Tibial artery (tissue), 4 donors: ENCODE measurements around the gene PPP2CA.

Source experiments
- DNase-seq, 2 donors: peaks; one replicate each; pipeline ENCODE4 v3.0.0-alpha.2; 2019
- H3K27ac ChIP-seq, 2 donors: fragments of 200-600 bp; sonication (generic) in 1 of 2; 1 replicate in 1 of 2; 2 replicates in 1 of 2; pipeline ENCODE4 v1.5.1; 2018 to 2019; ENCODE audit warnings: mild to moderate bottlenecking in 1 of 2
- H3K27me3 ChIP-seq, 2 donors: fragments of 200-600 bp; sonication (generic) in 1 of 2; one replicate each; pipeline versions ENCODE4 v1.5.1 to v1.6.0; 2016 to 2019
- H3K36me3 ChIP-seq, 3 donors: fragments of 200-600 bp; sonication (generic) in 2 of 3; one replicate each; pipeline ENCODE4 v1.5.1; 2016 to 2019; ENCODE audit warnings: mild to moderate bottlenecking in 2 of 3
- H3K4me1 ChIP-seq, 4 donors: fragments of 200-600 bp; sonication (generic) in 2 of 4; 1 replicate in 3 of 4; 2 replicates in 1 of 4; pipeline ENCODE4 v1.5.1; 2016 to 2019
- H3K4me3 ChIP-seq, 2 donors: fragments of 200-600 bp; sonication (generic) in 1 of 2; 1 replicate in 1 of 2; 2 replicates in 1 of 2; pipeline ENCODE4 v1.5.1; 2018 to 2019; ENCODE audit warnings: mild to moderate bottlenecking in 2 of 2
- H3K9me3 ChIP-seq, 3 donors: fragments of 200-600 bp; sonication (generic) in 1 of 3; one replicate each; pipeline ENCODE4 v1.5.1; 2016 to 2019
- intact Hi-C: fragments of 100-400 bp; cut with DNase I; formaldehyde crosslinking; loops from one replicate; pipeline ENCODE4 v1.15.0; 2023; ENCODE audit warnings: low total_unique reads
- TF ChIP-seq, protein P1 (sequence below), 2 experiments: fragments of 200-600 bp in 1 of 2; fragments of 450-650 bp in 1 of 2; IDR thresholded peaks; one replicate each; pipeline ENCODE4 v1.5.1; 2017 to 2019; ENCODE audit warnings: antibody characterized with exemption in 2 of 2, mild to moderate bottlenecking in 1 of 2, moderate library complexity in 1 of 2

PPP2CA gene

DNA sequence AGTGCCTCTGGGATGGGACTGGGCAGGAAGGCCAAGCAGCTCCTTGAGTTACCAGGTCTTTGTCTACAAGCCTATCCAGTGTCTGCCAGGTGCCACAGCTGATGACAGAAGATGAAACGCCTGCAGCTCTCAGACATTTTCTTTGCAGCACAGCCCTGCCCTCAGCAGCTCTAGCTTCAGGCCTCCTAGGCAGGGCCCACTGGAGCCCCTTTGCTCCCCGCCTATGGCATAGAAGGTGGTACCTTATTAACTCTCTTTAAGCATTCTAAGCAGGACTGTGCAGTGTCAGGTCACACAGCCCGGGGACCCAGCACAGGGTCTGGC lies 47.8 kb downstream of the PPP2CA start:
- Histone ChIP-seq H3K27ac (no peak overlapping the region), H3K9me3 (no peaks in the 10 kb centered on the region), H3K4me3 (peak overlapping the region in 1 of 2 donors; percentile 88), H3K4me1 (peaks cover 0 to 34% (median 17%) of the 10 kb centered on the region in 4 donors), H3K36me3 (peaks cover 4 to 7% (median 5%) of the 10 kb centered on the region in 3 donors), H3K27me3 (no peaks in the 10 kb centered on the region)
- TF ChIP-seq, protein P1, sequence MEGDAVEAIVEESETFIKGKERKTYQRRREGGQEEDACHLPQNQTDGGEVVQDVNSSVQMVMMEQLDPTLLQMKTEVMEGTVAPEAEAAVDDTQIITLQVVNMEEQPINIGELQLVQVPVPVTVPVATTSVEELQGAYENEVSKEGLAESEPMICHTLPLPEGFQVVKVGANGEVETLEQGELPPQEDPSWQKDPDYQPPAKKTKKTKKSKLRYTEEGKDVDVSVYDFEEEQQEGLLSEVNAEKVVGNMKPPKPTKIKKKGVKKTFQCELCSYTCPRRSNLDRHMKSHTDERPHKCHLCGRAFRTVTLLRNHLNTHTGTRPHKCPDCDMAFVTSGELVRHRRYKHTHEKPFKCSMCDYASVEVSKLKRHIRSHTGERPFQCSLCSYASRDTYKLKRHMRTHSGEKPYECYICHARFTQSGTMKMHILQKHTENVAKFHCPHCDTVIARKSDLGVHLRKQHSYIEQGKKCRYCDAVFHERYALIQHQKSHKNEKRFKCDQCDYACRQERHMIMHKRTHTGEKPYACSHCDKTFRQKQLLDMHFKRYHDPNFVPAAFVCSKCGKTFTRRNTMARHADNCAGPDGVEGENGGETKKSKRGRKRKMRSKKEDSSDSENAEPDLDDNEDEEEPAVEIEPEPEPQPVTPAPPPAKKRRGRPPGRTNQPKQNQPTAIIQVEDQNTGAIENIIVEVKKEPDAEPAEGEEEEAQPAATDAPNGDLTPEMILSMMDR (IDR thresholded peaks at IDR 0.05): no peak
- no peak for DNase-seq
- intact Hi-C loops: loop anchor here (5.0 kb wide), 1 partner anchor 189 kb away; the partner anchor contains the start of gene CDKL3

DNA sequence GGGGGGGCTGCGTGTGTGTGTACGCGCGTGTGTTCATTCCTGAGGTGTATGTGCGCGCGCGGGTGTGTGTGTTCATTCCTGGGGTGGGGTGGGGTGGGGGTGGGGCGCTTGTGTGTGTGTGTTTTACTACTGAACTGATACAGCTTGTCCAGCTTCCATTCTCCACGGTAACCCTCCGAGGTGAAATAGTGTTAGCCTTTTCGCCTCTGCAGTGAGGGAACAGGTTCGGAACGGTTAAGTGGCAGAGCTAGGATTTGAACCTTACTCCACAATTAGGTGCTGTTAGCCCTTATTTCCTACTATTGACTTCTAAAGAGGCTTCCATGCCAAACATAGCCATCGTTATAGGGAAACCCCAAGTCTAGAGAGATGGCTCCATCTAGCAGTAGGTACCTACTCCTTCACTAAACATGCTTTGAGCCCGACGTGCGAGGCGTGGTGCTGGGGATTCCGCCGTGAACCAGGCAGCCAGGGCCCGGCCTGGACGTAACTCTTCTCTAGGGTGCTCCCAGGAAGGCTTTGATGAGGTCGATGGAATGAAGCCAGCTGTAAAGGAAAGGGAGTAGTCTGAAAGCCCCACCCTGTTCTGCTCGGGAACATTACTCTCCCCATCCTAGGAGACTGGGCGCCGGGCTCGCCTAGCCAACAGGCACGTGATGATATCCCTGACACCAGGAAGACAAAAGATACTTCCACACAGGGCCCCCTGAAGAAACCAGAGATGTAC lies 48.3 kb downstream of the PPP2CA start:
- intact Hi-C loops: loop anchor here (1.0 to 5.0 kb wide), 2 partner anchors 49 to 190 kb away; partner anchors contain the start of genes CDKL3 and PPP2CA
- DNase-seq: no peak
- H3K9me3 ChIP-seq: no peaks in the 10 kb centered on the region
- peak overlapping the region; percentile 92 to 99 for H3K27ac ChIP-seq
- H3K4me1 ChIP-seq: peaks cover 0 to 37% (median 18%) of the 10 kb centered on the region in 4 donors
- peaks cover 9 to 12% (median 11%) of the 10 kb centered on the region in 3 donors for H3K36me3 ChIP-seq
- peak overlapping the region; percentile 88 to 99 for H3K4me3 ChIP-seq
- no peaks in the 10 kb centered on the region for H3K27me3 ChIP-seq
- TF ChIP-seq, protein P1 (IDR thresholded peaks at IDR 0.05): no peak

GRCh38 chr5:134176511-134177368 lies 49.1 kb downstream of the PPP2CA start, which contains the start of gene SKP1:
SKP1 (minus strand) TSS chr5:134176950; CDS start chr5:134174022, 2,928 bp downstream.
- Histone ChIP-seq H3K4me1 (peaks cover 0 to 41% (median 18%) of the 10 kb centered on the region in 4 donors), H3K9me3 (no peaks in the 10 kb centered on the region), H3K4me3 (peak within 1 kb of the TSS; percentile 88 to 99), H3K27ac (peak within 1 kb of the TSS; percentile 92 to 99), H3K27me3 (no peaks in the 10 kb centered on the region), H3K36me3 (peaks cover 17 to 19% (median 19%) of the 10 kb centered on the region in 3 donors)
- peak; percentile 69 to 86 for DNase-seq
- intact Hi-C loops: loop anchor here (1.0 to 5.0 kb wide), 2 partner anchors 50 to 191 kb away; partner anchors contain the start of genes CDKL3 and PPP2CA
- TF ChIP-seq, protein P1 (IDR thresholded peaks at IDR 0.05): no peak

GRCh38 chr5:134175921-134176510 lies 49.9 kb downstream of the PPP2CA start:
- intact Hi-C loops: loop anchor here (5.0 kb wide), 1 partner anchor 191 kb away; the partner anchor contains the start of gene CDKL3
- peak in 1 of 2 donors; percentile 41 for DNase-seq

More at GRCh38 chr5:134175921-134176510, 49.9 kb downstream of the PPP2CA start:
- H3K9me3 ChIP-seq: no peaks in the 10 kb centered on the region
- TF ChIP-seq, protein P1 (IDR thresholded peaks at IDR 0.05): no peak
- H3K27me3 ChIP-seq: no peaks in the 10 kb centered on the region
- H3K36me3 ChIP-seq: peaks cover 23 to 26% (median 26%) of the 10 kb centered on the region in 3 donors
- H3K4me3 ChIP-seq: peak overlapping the region; percentile 88 to 99
- H3K27ac ChIP-seq: peak overlapping the region; percentile 92 to 99
- H3K4me1 ChIP-seq: peaks cover 0 to 48% (median 22%) of the 10 kb centered on the region in 4 donors
